ENCODE data around the gene MSANTD7.
"Not testable (repeated sequence)": the region's sequence is repeated elsewhere in the genome, so short reads cannot be mapped to it uniquely, and the experiment has no call there.

Gene MSANTD7

DNA sequence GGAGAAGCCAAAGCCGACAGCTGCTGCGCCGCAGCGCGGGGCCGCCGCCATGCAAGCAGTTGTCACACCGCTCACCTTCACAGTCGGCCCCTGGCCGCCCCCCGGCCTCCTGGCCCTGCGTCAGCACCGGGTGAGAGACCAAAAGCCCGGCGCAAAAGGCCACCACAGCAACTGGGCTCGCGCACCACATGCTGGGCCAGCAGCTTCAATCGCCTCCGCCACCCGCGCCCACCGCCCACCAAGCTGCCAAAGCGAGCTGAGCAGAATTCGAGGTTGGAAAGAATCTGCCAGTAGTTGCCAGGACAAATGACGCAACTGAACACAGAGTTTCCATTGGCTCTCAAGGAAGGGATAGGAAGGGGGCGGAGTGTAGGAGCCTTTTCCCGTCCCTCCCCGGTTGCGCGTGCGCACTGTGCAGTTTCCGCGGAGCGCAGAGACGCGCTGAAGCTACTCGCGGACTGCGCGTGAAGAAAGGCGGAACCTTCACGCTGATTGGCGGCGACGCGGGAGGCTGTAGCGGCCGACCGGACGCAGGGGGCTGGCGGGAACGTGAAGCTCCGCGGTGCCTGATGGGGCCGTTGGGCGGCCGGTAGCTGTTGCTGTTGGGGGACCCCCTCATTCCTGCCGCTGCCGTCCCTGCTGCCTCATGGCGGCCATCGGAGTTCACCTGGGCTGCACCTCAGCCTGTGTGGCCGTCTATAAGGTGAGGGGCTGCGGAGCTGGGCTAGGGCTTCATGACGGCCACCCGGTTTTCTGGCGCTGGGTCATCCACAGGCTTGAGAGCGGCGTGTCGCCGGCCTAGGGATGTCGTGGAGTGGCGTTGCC lies at the start of gene MSANTD7, which contains the start of the genes CDNF and HSPA14:
Gene MSANTD7, plus strand, starts transcription at position 550 of the 825 bp plus-strand sequence. CDS start 3,979 bp downstream, outside the sequence.
Gene CDNF, minus strand, starts transcription at position 281 of the 825 bp plus-strand sequence. Its CDS starts 91 bp downstream, at position 190.
Gene HSPA14, plus strand, starts transcription at position 550 of the 825 bp plus-strand sequence. Its CDS starts 97 bp downstream, at position 647.
- peak; percentile 99 for DNase-seq (ENCODE audit: low read depth)

DNA sequence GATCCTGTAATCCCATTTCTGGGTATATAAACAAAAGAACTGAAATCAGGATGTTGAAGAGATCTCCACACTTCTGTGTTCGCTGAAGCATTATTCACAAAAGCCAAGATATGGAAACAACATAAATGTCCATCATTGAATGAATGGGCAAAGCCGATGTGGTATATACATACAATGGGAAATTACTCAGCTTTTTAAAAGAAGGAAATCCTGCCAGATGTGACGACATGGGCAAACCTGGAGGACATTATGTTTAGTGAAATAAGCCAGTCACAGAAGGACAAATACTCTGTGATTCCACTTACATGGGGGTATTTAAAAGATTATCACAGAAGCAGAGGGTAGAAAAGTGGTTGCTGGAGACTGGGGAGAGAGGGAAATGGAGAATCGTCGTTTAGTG lies 39.5 kb upstream of the MSANTD7 start:
- DNase-seq (ENCODE audit: low read depth): no peak

DNA sequence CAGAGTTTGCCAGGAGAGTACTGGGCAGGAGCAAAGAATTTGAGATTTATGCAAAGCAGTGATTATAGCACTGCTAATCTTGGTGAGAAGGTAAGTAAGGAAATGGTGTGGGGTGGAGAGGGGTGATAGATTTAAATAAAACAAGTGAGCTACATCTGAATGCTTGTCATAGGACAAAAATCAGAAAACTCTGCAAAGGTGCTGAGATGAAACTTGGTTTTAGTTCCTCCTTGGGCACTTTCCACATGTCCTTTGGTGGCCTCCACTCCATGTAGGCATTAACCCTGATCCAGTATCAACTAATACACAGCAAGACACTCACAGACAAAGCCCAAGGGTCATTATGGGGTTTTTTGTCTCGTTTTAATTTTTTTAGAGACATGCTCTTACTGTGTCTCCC lies 37.7 kb upstream of the MSANTD7 start:
- no peak for DNase-seq (ENCODE audit: low read depth)

- DNase-seq (ENCODE audit: low read depth): no peak
Measured at GRCh38 chr10:14801723-14802122, 36.4 kb upstream of the MSANTD7 start.

DNA sequence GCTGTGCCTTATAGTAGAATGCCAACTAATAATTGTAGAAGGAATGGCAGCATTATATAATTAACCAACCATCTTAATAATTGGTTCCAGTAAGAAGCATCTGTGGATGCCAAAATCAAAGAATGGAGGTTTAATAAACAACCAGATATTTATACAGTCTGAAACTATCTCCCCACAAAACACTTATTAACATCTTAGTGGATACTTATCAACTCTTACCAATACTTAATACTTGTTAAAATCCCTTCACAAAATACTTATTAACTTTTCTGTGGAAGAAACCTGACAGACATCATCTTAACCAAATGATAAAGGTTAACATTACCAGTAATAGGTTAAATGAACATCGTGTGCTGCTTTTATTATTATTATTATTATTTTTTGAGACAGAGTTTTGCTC lies 34.3 kb upstream of the MSANTD7 start:
- no peak for DNase-seq (ENCODE audit: low read depth)

DNA sequence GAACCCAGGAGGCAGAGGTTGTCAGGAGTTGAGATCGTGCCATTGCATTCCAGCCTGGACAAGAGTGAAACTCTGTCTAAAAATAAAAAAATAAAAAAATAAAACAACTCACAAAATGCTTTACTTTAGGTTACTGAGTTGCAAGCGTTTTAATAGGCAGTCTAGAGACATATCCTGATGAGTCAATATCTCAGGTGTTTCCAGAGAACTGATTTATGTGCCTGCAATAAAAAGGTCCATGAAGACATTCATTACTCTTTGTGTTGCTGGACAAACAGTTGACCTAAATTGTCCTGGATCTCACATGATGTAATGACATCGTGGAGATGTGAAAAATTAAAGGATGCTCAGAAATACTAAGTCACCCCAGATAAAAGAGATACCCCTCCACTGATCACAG lies 31.8 kb upstream of the MSANTD7 start:
- no peak for DNase-seq (ENCODE audit: low read depth)

GRCh38 chr10:14810969-14811953 lies 26.8 kb upstream of the MSANTD7 start:
- DNase-seq (ENCODE audit: low read depth): no peak

GRCh38 chr10:14812271-14812670 lies 25.8 kb upstream of the MSANTD7 start:
- no peak for DNase-seq (ENCODE audit: low read depth)

DNA sequence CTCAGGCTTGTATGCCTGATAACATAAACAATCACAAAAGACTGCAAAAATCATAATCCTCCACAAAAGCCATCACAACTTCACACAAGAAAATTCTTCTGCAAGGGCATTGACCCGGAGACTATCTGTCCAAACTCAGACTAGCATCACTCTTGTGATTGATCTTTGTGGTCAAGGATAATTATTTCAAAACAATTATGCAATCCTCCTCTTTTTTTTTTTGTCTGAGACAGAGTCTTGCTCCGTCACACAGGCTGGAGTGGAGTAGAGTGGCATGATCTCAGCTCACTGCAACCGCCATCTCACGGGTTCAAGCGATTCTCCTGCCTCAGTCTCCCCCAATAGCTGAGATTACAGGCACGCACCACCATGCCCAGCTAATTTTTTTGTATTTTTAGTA lies 22.4 kb upstream of the MSANTD7 start:
- no peak for DNase-seq (ENCODE audit: low read depth)

GRCh38 chr10:14816717-14817116 lies 21.4 kb upstream of the MSANTD7 start:
- not testable (repeated sequence) for DNase-seq (ENCODE audit: low read depth)

- no peak for DNase-seq (ENCODE audit: low read depth)
Measured at GRCh38 chr10:14820010-14820774, 17.9 kb upstream of the MSANTD7 start.

DNA sequence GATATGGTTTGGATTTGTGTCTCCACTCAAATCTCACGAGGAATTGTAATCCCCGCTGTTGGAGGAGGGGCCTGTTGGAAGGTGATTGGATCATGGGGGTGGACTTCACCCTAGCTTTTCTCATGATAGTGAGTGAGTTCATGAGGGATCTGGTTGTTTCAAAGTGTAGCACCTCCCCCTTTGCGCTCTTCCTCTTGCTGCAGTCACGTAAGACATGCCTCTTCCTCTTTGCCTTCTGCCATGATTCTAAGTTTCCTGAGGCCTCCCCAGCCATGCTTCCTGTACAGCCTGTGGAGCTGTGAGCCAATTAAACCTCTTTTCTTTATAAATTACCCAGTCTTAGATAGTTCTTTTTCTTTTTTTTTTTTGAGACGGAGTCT lies 17.3 kb upstream of the MSANTD7 start:
- no peak for DNase-seq (ENCODE audit: low read depth)

GRCh38 chr10:14821635-14822375 lies 16.3 kb upstream of the MSANTD7 start:
- no peak for DNase-seq (ENCODE audit: low read depth)

- peak; percentile 25 for DNase-seq (ENCODE audit: low read depth)
Measured at GRCh38 chr10:14822879-14823755, 15.0 kb upstream of the MSANTD7 start.

GRCh38 chr10:14823966-14824365 lies 14.1 kb upstream of the MSANTD7 start:
- DNase-seq (ENCODE audit: low read depth): no peak

- DNase-seq (ENCODE audit: low read depth): no peak
Measured at GRCh38 chr10:14826076-14826829, 11.9 kb upstream of the MSANTD7 start.

GRCh38 chr10:14833106-14833505 lies 5.0 kb upstream of the MSANTD7 start:
- DNase-seq (ENCODE audit: low read depth): no peak

GRCh38 chr10:14836208-14836607 lies 1.9 kb upstream of the MSANTD7 start:
- DNase-seq (ENCODE audit: low read depth): no peak
